Kidney epithelial cell (primary cell): ENCODE data around the gene MAPRE2. TPM values are rescaled to one million over a fixed set of nuclear protein-coding genes. Genes with fewer than 3 reads are reported as not detected.

Source experiments
- DNase-seq: peaks from one replicate; pipeline ENCODE4 v3.0.0-alpha.2; 2010; ENCODE audit warnings: low read depth
- H3K27me3 ChIP-seq: 2 replicates; pipeline ENCODE4 v1.6.0; 2011; ENCODE audit warnings: low read length; ENCODE audit not compliant: control insufficient read depth, insufficient read depth
- H3K36me3 ChIP-seq: 2 replicates; pipeline ENCODE4 v1.5.1; 2011; ENCODE audit warnings: low read length; ENCODE audit not compliant: control insufficient read depth, insufficient read depth
- H3K4me3 ChIP-seq: 2 replicates; pipeline ENCODE4 v1.5.1; 2011; ENCODE audit warnings: low read depth, mild to moderate bottlenecking, control low read depth, low read length
- total RNA-seq: library from RNA; depleted of rRNA; stranded (reverse); fragments of >200 nt; gene quantifications from 2 replicates; pipeline ENCODE4 v1.2.3, GENCODE V29; 2015
- TF ChIP-seq, protein P1 (sequence below): IDR thresholded peaks from 2 replicates; pipeline ENCODE4 v1.5.1; 2011; ENCODE audit warnings: mild to moderate bottlenecking, moderate library complexity, low read length, control low read depth, inconsistent platforms; ENCODE audit not compliant: insufficient read depth, poor library complexity, severe bottlenecking

MAPRE2 gene
- total RNA-seq, 1 donor from 2014 or later: 16.2 TPM

DNA sequence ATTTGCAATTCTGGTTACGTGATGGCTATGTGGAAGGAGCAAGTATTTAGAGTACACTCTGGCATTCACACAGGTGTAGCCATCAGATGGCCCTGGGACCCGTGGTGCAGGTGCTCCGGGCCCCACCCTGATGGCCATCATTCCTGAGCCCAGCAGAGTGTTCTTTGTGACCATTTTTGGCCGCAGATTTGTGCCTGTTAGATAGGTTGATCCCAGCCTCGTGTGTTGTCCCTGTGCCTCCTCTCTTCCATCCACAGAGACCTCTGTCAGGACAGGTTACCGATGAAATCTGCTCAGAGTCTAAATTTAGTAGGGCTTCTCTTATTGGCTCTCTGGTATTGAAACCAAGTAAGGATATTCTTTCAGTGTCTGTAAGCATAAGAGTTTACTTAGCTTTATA is 33.9 kb downstream of the MAPRE2 start:
- no peak overlapping the region for H3K4me3 ChIP-seq
- DNase-seq: no peak
- no peaks in the 10 kb centered on the region for H3K36me3 ChIP-seq
- TF ChIP-seq, protein P1, sequence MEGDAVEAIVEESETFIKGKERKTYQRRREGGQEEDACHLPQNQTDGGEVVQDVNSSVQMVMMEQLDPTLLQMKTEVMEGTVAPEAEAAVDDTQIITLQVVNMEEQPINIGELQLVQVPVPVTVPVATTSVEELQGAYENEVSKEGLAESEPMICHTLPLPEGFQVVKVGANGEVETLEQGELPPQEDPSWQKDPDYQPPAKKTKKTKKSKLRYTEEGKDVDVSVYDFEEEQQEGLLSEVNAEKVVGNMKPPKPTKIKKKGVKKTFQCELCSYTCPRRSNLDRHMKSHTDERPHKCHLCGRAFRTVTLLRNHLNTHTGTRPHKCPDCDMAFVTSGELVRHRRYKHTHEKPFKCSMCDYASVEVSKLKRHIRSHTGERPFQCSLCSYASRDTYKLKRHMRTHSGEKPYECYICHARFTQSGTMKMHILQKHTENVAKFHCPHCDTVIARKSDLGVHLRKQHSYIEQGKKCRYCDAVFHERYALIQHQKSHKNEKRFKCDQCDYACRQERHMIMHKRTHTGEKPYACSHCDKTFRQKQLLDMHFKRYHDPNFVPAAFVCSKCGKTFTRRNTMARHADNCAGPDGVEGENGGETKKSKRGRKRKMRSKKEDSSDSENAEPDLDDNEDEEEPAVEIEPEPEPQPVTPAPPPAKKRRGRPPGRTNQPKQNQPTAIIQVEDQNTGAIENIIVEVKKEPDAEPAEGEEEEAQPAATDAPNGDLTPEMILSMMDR: no peak
- H3K27me3 ChIP-seq: no peaks in the 10 kb centered on the region

DNA sequence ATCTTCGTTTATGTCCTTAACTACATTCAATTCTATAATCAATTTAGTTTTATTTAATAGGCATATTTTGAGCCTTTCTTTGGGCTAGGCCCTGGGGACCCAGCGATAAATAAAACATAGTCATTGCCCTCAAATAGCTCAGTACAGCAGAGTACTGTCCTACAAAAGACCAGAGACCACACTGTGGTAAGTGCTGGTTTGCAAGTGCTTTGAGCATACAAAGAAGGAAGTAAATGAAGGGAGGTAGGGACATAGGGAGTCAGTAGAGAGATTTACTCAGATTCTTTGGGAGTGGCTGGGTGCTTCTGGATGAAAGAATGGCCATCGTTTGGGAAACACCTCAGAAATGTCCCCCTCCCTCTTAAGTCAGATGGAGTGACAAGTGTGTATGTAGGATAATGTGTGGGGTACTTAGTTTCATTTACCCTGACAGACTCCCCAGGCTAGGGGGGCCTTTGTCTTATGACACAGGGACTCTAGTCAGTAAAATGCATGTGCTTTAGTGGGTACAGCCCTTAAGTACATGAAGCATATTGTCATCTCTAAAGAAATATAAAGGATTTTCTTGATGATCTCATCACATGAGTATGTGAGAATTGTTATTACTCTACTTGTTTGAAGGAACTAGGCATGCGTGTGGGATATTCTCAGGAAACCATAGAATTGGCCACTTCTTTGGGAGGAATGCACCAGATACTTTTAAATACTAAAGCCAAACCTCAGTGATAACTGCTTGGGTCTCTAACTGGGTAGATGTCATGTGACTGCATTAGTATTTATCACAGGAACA is 35.1 kb downstream of the MAPRE2 start:
- peak; percentile 38 for DNase-seq

DNA sequence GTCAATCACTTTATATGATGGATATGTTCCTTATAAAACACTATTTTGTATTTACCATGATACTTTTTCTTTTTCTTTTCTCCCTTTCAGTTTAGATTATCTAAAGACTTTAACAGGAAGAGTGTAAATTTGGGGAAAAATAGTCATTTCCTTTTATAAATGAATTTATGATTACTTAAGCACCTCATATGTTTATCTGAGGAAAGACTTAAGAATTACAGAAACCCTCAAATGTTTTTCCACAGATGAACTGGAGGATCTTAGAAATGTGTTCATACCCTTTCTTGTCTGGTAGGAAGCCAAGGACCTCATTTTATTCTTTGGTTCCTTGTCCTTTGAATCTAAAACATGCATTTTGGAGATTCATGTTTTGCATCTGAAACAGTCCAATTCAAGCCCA is 36.7 kb downstream of the MAPRE2 start:
- Histone ChIP-seq H3K36me3 (no peaks in the 10 kb centered on the region), H3K4me3 (no peak overlapping the region), H3K27me3 (no peaks in the 10 kb centered on the region)
- TF ChIP-seq, protein P1: no peak
- DNase-seq: no peak

More for the DNA sequence above, 35.1 kb downstream of the MAPRE2 start:
- Histone ChIP-seq H3K4me3 (no peak overlapping the region), H3K36me3 (no peaks in the 10 kb centered on the region), H3K27me3 (no peaks in the 10 kb centered on the region)
- TF ChIP-seq, protein P1: no peak

DNA sequence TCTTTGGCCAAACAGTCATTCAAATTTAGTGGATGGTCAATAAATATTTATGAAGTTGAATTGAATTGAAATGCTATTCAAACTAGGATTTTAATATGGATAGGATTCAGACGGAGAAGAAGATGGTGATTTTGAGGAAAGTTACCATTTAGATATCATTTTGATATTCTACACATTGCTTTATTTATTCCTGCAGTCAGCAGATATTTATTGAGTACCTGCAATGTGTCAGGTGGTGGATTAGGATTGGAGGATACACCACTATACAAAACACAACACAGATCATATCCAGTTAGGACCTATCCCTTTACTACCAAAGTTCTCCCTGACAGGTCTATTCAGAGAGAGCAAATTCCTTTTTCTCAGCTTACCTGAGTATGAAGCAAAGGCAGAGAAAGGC is 38.8 kb downstream of the MAPRE2 start:
- TF ChIP-seq, protein P1: no peak
- no peak for DNase-seq
- Histone ChIP-seq H3K27me3 (no peaks in the 10 kb centered on the region), H3K4me3 (no peak overlapping the region), H3K36me3 (no peaks in the 10 kb centered on the region)

DNA sequence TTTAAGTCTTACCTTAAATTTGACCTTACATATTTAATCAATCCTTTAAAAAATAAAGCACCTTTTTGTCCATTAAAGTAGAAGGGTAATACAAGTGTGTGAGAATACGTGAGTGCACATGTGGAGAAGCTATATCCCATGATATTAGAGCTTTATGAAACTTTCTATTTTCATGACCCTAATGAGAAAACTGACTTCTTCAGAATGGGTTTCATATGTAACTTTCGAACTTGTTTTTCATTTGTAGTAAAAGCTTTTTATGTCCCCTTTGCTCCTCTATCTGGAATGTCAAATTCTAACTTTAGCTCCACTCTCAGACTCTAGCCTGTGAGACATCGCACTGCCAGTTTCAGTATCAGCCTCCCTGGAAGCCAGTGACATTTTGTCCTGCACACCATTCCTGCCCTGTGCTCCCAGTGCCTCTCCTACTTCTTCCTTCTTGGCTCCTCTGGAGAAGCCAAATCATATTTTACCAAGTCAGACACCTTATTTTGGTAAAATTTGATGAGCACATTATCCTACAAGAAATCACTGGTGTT is 42.0 kb downstream of the MAPRE2 start:
- TF ChIP-seq, protein P1: no peak
- no peak for DNase-seq
- H3K4me3 ChIP-seq: no peak overlapping the region
- no peaks in the 10 kb centered on the region for H3K27me3 ChIP-seq
- no peaks in the 10 kb centered on the region for H3K36me3 ChIP-seq
